Gastroesophageal sphincter (tissue), 3 donors: ENCODE results near the gene KLHDC4.

ENCODE experiments used
- POLR2A ChIP-seq, 2 donors: fragments of 450-650 bp; IDR thresholded peaks; one replicate each; pipeline ENCODE4 v1.6.1; 2017; ENCODE audit warnings: antibody characterized with exemption in 2 of 2, mild to moderate bottlenecking in 2 of 2, moderate library complexity in 1 of 2
- POLR2AphosphoS5 ChIP-seq: sonication (generic); formaldehyde crosslinking; IDR thresholded peaks from one replicate; pipeline ENCODE4 v1.6.1; 2017; ENCODE audit warnings: antibody characterized with exemption
- TF ChIP-seq, protein P1 (sequence below), 4 experiments: fragments of 200-600 bp in 2 of 4; fragments of 450-650 bp in 2 of 4; sonication (generic) in 1 of 4; IDR thresholded peaks; one replicate each; pipeline ENCODE4 v1.5.1; 2017 to 2019; ENCODE audit warnings: antibody characterized with exemption in 4 of 4, mild to moderate bottlenecking in 2 of 4, moderate library complexity in 2 of 4

DNA sequence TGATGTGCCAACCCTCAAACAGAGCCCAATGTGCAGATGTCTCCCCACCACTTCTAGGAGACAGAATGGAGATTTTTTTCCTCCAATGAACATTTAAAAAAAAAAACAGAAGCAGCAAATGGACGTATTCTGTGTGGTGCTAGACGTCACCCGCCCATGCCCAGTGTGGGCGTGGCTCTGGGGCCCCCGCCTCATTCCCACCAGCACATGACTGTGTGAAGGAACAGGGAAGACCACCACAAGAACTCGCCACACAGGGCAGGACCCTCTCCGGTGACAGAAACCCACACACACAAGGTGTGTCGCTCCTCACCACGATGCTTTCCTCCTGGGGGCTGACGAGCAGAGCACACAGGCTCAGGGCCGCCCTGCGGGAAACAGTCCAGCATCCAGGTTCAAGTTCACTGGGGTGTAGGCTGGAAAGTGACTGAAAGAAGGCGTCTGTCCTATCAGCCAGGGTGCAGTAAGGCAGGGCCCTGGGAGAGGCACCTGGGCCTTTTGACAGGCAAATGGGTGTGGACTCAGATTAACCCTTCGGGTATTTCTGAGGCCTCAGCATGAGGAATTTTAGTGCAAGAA is 53.5 kb downstream of the KLHDC4 start:
- TF ChIP-seq, protein P1, sequence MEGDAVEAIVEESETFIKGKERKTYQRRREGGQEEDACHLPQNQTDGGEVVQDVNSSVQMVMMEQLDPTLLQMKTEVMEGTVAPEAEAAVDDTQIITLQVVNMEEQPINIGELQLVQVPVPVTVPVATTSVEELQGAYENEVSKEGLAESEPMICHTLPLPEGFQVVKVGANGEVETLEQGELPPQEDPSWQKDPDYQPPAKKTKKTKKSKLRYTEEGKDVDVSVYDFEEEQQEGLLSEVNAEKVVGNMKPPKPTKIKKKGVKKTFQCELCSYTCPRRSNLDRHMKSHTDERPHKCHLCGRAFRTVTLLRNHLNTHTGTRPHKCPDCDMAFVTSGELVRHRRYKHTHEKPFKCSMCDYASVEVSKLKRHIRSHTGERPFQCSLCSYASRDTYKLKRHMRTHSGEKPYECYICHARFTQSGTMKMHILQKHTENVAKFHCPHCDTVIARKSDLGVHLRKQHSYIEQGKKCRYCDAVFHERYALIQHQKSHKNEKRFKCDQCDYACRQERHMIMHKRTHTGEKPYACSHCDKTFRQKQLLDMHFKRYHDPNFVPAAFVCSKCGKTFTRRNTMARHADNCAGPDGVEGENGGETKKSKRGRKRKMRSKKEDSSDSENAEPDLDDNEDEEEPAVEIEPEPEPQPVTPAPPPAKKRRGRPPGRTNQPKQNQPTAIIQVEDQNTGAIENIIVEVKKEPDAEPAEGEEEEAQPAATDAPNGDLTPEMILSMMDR (IDR thresholded peaks at IDR 0.05): no peak
- TF ChIP-seq POLR2AphosphoS5 (no peak), POLR2A (IDR thresholded peaks at IDR 0.05) (no peak)
